Right renal pelvis (tissue), 4 donors: ENCODE measurements around the gene FCHO2. TPM values are rescaled to one million over a fixed set of nuclear protein-coding genes. Genes with fewer than 3 reads are reported as not detected.
"Not testable (repeated sequence)": the region's sequence is repeated elsewhere in the genome, so short reads cannot be mapped to it uniquely, and the experiment has no call there.

Experiments
- DNase-seq, 4 donors: peaks; one replicate each; pipeline ENCODE4 v3.0.0-alpha.2; 2013; ENCODE audit warnings: low read depth in 4 of 4, low spot score in 3 of 4, missing footprints in 1 of 4
- polyA plus RNA-seq, 4 donors: library from polyadenylated mRNA; unstranded; fragments of 120-200 nt; gene quantifications; one replicate each; pipeline ENCODE4 v1.2.1, GENCODE V29; 2013; ENCODE audit not compliant: insufficient read length in 4 of 4

The FCHO2 gene
- 10 to 100 TPM; 27.7 to 38.1 (median 35.7) TPM for polyA plus RNA-seq

GRCh38 chr5:72955768-72956323 is at the start of gene FCHO2:
TSS of gene FCHO2 (plus strand) at chr5:72956041. CDS start at chr5:72956097, 56 bp downstream.
- DNase-seq: peak; percentile 91 to 99 (median 96)

- DNase-seq: no peak
Observed at GRCh38 chr5:72906806-72907205, 49.0 kb upstream of the FCHO2 start.

- DNase-seq: no peak
Observed at GRCh38 chr5:72908664-72909063, 47.2 kb upstream of the FCHO2 start.

- no peak for DNase-seq
Observed at GRCh38 chr5:72917371-72917776, 38.5 kb upstream of the FCHO2 start.

- DNase-seq: no peak
Observed at GRCh38 chr5:72920690-72921502, 34.9 kb upstream of the FCHO2 start.

GRCh38 chr5:72921886-72922285 is 34.0 kb upstream of the FCHO2 start:
- DNase-seq: no peak

GRCh38 chr5:72922422-72922821 is 33.4 kb upstream of the FCHO2 start:
- no peak for DNase-seq

GRCh38 chr5:72925336-72926010 is 30.4 kb upstream of the FCHO2 start:
- no peak for DNase-seq

- DNase-seq: not testable (repeated sequence)
Observed at GRCh38 chr5:72932686-72933085, 23.2 kb upstream of the FCHO2 start.

GRCh38 chr5:72934953-72935725 is 20.7 kb upstream of the FCHO2 start:
- not testable (repeated sequence) for DNase-seq

GRCh38 chr5:72936893-72937292 is 18.9 kb upstream of the FCHO2 start:
- no peak for DNase-seq

GRCh38 chr5:72937517-72938061 is 18.3 kb upstream of the FCHO2 start:
- DNase-seq: no peak

- peak in 1 of 4 donors; percentile 20 for DNase-seq
Observed at GRCh38 chr5:72938206-72938605, 17.6 kb upstream of the FCHO2 start.

- no peak for DNase-seq
Observed at GRCh38 chr5:72940082-72940481, 15.8 kb upstream of the FCHO2 start.

GRCh38 chr5:72943307-72943706 is 12.5 kb upstream of the FCHO2 start:
- no peak for DNase-seq

GRCh38 chr5:72947498-72947897 is 8.3 kb upstream of the FCHO2 start:
- no peak for DNase-seq

- DNase-seq: no peak
Observed at GRCh38 chr5:72949481-72949880, 6.4 kb upstream of the FCHO2 start.

- no peak for DNase-seq
Observed at GRCh38 chr5:72951671-72952468, 4.0 kb upstream of the FCHO2 start.

GRCh38 chr5:72954389-72954788 is 1.5 kb upstream of the FCHO2 start:
- no peak for DNase-seq
